RPMI8226 (cell line): Measurements from ENCODE around the gene CSNK2A1.

Experiments
- DNase-seq: peaks from one replicate; pipeline ENCODE4 v3.0.0-alpha.2; 2015

Gene CSNK2A1

GRCh38 chr20:427849-428657 lies 115.5 kb downstream of the CSNK2A1 start:
- no peak for DNase-seq

- DNase-seq: no peak
Measured at GRCh38 chr20:427401-427800, 116.2 kb downstream of the CSNK2A1 start.

- DNase-seq: no peak
Measured at GRCh38 chr20:426566-426965, 117.0 kb downstream of the CSNK2A1 start.
